HG03460 (cell line): ENCODE measurements around the gene MINK1.

Experiments
- ATAC-seq: cut with Tn5 transposase; IDR thresholded peaks from one replicate; pipeline ENCODE4 v1.9.1; 2021; ENCODE audit not compliant: unreplicated experiment

Gene MINK1

DNA sequence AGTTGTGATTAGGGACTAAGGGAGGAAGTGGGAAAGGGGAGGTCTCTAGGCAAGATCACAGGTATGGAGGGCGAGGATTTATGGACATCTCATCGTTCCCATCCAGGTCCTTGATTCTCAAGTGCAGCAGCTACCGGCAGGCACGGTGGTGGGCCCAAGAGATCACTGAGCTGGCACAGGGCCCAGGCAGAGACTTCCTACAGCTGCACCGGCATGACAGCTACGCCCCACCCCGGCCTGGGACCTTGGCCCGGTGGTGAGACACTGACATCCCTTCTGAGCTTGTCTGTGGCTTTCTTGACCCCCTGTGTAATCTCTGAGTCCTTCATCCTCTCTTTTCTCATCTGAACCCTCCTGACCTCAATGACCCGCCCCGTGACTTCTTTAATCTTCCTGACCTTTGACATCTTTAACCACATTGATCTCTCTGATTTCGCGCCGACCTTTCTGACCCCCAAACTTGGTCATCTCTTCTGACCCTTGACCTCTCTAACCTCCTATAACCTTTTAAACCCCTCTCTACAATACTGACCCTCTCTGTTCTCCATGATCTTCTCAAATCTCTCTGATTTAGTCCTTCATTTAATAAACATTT is 22.3 kb upstream of the MINK1 start:
- no peak for ATAC-seq

GRCh38 chr17:4811471-4811870 is 21.7 kb upstream of the MINK1 start:
- no peak for ATAC-seq

DNA sequence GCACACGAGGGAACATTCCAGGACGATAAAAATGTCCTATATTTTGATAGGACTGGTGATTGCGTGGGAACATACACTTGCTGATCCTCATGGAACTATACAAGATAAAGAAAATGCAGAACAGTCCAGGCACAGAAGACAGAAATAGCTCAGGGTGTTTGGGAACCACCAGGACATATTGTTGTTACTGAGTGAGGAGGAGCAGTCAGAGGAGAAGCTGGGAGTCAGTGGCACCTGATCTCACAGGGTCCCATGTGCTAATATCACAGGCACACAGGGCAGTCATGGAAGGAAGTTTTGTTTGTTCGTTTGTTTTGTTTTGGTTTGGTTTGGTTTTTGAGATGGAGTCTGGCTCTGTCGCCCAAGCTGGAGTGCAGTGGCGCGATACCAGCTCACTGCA is 20.4 kb upstream of the MINK1 start:
- no peak for ATAC-seq

DNA sequence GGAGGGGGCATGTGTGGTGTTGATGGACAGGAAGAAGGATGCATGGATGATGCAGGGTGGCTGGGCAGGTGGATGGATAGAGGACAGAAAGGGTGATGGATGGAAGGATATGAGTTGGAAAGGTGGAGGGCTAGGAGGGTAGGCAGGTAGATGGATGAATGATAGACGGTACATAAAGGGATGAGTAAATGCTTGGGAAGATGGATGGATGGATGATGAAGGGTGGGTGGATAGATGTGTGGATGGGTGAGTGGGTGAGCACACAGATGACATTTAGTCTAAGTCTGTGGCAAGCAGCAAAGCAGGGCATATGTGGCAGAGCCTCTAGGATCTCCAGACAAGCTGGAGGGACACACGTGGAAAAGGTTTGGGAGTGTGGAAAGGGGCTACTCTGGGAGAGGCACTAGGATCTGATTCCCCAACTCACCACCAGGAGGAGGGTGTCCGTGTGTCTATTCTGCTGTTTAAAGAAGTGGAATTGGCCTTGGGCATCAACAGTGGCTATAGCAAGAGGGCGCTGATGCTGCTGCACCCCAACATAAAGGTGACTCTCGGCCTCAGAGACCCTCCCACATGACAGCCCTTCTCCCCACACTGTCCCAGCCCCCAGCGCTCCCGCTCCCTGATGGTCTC is 18.0 kb upstream of the MINK1 start:
- ATAC-seq = no peak

GRCh38 chr17:4816826-4817225 is 16.3 kb upstream of the MINK1 start:
- no peak for ATAC-seq

DNA sequence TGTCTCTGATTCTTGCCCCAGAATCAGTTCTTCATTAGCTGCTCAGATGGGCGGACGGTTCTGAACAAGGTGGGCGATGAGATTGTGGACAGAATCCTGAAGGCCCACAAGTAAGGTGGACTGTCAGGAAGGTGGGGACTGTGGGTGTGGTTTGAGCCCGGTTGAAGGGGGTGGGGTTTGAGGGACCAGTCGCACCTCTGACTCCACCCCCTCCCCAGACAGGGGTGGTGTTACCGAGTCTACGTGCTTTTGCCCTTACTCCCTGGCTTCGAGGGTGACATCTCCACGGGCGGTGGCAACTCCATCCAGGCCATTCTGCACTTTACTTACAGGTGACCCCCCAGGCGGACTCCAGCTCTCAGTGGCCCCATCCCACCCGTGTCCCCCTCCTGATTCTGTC is 14.9 kb upstream of the MINK1 start:
- ATAC-seq = no peak

GRCh38 chr17:4822835-4823234 is 10.3 kb upstream of the MINK1 start:
- ATAC-seq = no peak

GRCh38 chr17:4823373-4824089 is 9.6 kb upstream of the MINK1 start:
- ATAC-seq = no peak

DNA sequence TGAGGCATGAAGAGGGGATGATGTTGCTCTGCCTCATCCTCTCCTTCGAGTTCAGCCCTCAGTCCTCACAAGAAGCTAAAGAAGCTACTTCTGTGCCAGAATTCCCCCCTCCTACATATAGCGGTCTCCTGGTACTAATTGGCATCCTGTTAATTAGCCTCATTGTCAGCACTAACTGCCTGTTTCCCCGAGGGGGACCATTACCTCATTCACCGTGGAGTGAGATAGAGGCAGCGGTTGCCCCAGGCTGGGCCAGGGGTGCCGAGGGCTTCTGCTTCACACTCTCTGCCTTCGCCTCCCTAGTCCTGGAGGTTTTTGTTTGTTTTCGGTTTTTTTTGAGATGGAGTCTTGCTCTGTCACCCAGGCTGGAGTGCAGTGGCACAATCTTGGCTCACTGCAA is 5.7 kb upstream of the MINK1 start:
- ATAC-seq = no peak

DNA sequence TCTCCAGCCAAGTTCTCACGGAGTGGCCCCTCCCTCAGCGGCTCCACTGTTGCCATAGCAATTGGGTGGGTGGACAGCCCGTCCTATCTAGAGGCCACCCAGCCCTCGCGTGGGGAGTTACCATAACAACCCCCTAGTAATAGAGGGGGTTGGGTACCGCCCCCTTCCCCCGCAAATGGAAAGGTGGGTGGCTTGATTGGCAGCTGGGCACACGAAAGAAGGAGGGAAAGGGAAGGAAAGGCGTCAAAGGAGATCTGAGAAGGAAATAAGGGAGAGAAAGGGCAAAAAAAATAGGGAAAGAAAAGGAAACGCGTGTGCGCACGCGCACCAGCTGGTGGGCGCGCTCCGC is 337 bp upstream of the MINK1 start:
- peak; percentile 8 for ATAC-seq

GRCh38 chr17:4833941-4834680 is 971 bp downstream of the MINK1 start:
- ATAC-seq = no peak

- ATAC-seq = no peak
Observed at GRCh38 chr17:4834681-4835020, 1.5 kb downstream of the MINK1 start.

DNA sequence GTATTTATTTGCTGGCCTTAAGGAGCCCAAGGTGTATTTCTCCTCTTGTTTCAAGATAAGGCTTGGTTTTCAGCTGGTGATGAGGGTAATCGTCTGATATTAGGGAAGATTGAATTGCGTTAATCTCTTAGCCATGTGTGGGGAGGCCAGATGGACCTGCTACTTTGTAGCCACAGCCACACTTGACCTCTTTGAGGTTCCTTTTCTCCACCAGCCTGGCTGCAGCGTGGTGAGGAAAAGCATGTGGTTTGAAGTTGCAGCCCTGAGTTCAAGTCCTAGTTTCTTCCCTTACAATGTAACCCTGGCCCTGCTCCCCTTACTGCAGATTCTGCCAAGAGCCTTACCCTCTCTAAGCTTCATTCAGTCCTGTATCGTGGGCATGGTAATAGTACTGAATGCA is 3.1 kb downstream of the MINK1 start:
- no peak for ATAC-seq

DNA sequence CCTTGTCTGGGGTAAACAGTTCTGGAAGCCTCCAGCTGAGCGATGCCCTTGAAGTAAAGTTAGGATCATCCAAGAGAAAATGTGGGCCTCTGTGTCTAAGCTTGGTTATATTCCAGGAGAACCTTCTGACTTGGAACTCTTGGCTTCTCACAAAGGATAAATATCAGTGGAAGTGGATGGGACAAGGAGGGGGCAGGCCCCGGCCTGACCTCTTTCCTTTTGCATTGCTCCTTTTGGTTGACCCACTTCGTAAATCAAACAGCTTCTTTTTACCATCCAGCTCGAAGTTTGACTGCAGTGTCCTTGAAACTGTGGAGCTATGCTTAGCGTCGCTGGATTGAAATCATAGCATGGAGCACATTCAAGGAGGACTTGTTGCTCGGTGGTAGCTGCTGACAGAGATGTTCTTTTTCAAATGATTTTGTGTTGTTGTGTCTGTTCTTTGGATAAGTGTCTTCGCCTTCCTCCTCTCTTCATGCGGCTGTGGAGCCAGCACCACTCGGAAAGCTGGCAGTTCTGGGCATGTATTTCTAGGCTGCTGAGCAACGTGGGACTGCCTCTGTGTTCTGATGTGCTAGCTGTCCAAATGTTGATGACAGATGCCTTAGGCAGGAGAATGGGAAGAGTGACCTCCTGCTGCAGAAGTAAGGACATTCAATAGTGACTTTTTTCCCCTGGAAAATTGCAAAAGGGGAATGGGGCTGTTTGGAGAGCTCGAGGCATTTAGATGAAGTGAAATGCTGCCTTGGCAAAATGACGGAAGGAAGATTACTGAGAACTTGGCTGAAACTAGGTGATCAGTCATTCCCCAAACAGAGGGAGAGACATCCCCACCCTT is 4.5 kb downstream of the MINK1 start:
- no peak for ATAC-seq

DNA sequence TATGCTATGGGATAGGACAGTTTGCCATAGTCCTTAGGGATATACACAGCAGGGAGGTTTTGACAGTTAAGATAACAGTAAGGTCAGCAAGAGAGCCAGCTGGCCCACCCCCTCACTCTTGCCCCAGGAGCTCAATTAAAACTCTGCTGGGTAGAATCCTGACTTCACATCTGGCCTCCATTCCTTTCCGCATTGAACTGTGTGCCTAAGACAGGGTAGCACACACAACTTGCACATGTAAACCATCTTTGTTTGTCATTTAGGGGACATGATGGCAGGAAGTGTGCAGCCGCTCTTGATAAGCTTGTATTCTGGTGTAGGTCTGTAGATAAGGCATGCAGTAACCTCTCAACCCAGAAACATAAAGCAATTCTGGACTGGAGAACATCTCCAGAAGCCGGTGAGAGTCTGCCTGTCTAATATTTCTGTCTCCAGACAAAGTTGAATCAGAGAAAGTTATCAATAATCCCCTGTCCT is 5.2 kb downstream of the MINK1 start:
- no peak for ATAC-seq

GRCh38 chr17:4839221-4839620 is 6.1 kb downstream of the MINK1 start:
- no peak for ATAC-seq

- ATAC-seq = no peak
Observed at GRCh38 chr17:4839965-4840892, 7.1 kb downstream of the MINK1 start.

GRCh38 chr17:4840893-4841242 is 7.7 kb downstream of the MINK1 start:
- no peak for ATAC-seq

DNA sequence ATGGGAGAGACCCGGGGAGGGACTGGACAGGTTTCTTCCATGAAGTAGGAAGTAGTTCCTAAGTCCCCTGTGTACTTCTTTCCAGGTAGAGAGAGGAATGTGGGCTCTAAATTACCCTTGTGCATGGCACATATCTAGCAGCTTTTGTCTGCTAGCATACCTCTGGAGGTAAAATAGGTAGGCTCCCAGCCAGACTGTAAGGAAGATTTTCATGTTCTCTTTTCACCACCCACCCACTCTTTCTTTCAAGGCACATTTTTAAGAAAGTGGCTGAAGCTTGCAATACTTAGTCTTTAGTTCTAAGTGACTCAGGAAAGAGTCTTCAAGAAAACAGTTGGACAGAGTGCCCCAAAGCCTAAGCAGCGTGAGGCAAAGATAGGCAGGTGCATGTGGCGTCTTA is 9.2 kb downstream of the MINK1 start:
- ATAC-seq = no peak
